ENCODE data around the gene SLC9A1. TPM values are rescaled to one million over a fixed set of nuclear protein-coding genes. Genes with fewer than 3 reads are reported as not detected.
"Not testable (repeated sequence)": the region's sequence is repeated elsewhere in the genome, so short reads cannot be mapped to it uniquely, and the experiment has no call there.

The SLC9A1 gene
- total and polyA plus RNA-seq, 11 donors, result 9.4 to 44.9 (median 20.6) TPM

DNA sequence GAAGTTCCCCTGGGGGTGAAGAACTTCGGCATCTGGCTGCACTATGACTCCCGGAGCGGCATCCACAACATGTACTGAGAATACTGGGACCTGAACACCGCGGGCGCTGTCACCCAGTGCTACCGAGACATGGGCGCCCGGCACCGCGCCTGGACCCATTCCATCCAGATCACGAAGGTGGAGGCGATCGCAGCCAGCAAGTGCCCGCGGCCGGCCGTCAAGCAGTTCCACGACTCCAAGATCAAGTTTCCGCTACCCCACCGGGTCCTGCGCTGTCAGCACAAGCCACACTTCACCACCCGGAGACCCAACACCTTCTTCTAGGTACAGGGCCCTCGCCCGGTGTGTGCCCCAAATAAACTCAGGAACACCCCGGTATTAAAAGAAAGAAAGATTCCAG lies 22.0 kb upstream of the SLC9A1 start:
- intact Hi-C loops (cut with DNase I), result no loop called here
- Histone ChIP-seq H3K27me3 (no peaks in the 10 kb centered on the region), H3K4me3 (no peak overlapping the region), H3K9me3 (peaks cover 0 to 14% (median 6%) of the 10 kb centered on the region in 12 donors), H3K27ac (no peak overlapping the region), H3K36me3 (no peaks in the 10 kb centered on the region), H3K4me1 (no peaks in the 10 kb centered on the region)
- DNase-seq, result no peak
- ATAC-seq, result no peak
- WGBS, 4 donors, result 90 to 98% (median 94%) methylated on average over 15 to 26 of the region's 26 CpGs
- TF ChIP-seq, protein P1, sequence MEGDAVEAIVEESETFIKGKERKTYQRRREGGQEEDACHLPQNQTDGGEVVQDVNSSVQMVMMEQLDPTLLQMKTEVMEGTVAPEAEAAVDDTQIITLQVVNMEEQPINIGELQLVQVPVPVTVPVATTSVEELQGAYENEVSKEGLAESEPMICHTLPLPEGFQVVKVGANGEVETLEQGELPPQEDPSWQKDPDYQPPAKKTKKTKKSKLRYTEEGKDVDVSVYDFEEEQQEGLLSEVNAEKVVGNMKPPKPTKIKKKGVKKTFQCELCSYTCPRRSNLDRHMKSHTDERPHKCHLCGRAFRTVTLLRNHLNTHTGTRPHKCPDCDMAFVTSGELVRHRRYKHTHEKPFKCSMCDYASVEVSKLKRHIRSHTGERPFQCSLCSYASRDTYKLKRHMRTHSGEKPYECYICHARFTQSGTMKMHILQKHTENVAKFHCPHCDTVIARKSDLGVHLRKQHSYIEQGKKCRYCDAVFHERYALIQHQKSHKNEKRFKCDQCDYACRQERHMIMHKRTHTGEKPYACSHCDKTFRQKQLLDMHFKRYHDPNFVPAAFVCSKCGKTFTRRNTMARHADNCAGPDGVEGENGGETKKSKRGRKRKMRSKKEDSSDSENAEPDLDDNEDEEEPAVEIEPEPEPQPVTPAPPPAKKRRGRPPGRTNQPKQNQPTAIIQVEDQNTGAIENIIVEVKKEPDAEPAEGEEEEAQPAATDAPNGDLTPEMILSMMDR (IDR thresholded peaks at IDR 0.05), result no peak
- TF ChIP-seq POLR2A (IDR thresholded peaks at IDR 0.05), result no peak

DNA sequence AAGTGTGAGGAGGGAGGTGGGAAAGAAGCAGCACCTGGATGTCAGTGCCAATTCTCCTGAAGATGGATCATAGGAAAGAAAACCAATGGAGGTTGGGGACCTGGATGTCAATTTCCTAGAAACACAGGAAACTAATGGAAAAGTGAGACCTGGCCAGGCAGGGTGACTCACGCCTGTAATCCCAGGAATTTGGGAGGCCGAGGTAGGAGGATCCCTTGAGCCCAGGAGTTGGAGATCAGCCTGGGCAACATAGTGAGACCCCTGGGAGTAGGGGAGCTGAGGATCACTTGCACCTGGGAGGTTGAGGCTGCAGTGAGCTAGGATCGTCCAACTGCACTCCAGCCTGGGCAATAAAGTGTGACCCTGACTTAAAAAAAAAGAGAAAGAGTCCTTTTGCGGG lies 21.4 kb upstream of the SLC9A1 start:
- ATAC-seq (no peak), DNase-seq (no peak)
- TF ChIP-seq, protein P1 (IDR thresholded peaks at IDR 0.05), result no peak
- TF ChIP-seq POLR2A (IDR thresholded peaks at IDR 0.05), result no peak
- 82 to 84% (median 83%) methylated on average over 4 of the region's 4 CpGs for WGBS, 4 donors
- H3K9me3 ChIP-seq, result peaks cover 0 to 7% (median 2%) of the 10 kb centered on the region in 12 donors
- intact Hi-C loops (cut with DNase I), result no loop called here
- no peaks in the 10 kb centered on the region for H3K36me3 ChIP-seq
- H3K4me1 ChIP-seq, result no peaks in the 10 kb centered on the region
- H3K27ac ChIP-seq, result no peak overlapping the region
- no peaks in the 10 kb centered on the region for H3K27me3 ChIP-seq
- no peak overlapping the region for H3K4me3 ChIP-seq

DNA sequence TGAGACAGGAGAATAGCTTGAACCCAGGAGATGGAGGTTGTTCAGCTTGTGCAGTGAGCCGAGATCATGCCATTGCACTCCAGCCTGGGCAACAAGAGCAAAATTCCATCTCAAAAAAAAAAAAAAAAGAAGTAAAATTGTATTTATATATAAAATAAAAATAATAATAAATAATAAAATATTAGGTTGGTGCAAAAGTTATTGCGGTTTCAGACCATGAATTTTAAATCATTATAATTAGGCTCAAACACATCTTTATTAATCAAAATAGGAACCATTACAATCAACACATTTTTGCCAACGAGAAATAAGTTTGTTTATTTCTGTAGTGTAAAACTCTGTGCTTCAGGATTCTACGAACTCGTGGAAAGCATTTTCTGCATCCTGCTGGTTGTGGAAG lies 18.1 kb upstream of the SLC9A1 start:
- WGBS, 4 donors, result 76 to 91% (median 85%) methylated on average over 5 of the region's 5 CpGs
- H3K4me3 ChIP-seq; intact Hi-C loops (cut with DNase I); ATAC-seq; H3K36me3 ChIP-seq; H3K9me3 ChIP-seq; H3K4me1 ChIP-seq; H3K27ac ChIP-seq; H3K27me3 ChIP-seq; DNase-seq: not testable (repeated sequence)

DNA sequence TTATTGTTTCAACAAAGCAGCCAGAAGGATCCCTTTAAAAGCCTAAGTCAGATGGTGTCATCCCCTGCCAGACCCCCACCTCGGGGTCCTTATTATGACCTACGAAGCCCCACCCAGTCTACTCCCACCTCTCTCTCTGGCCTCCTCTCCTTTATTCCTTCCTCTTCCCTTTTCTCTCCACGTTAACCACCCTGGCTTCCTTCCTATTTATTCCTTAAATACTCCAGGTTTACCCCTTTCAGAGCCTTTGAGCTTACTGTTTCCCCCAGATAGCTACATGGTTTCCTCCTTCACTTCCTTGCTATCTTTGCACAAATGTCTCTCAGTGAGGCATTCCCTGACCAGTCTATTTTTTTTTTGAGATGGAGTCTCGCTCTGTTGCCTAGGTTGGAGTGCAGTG lies 12.0 kb upstream of the SLC9A1 start:
- Histone ChIP-seq H3K36me3 (no peaks in the 10 kb centered on the region), H3K27ac (no peak overlapping the region), H3K4me3 (no peak overlapping the region), H3K27me3 (no peaks in the 10 kb centered on the region), H3K4me1 (peaks cover 0 to 3% (median 0%) of the 10 kb centered on the region in 12 donors), H3K9me3 (no peaks in the 10 kb centered on the region)
- TF ChIP-seq POLR2A (IDR thresholded peaks at IDR 0.05), result no peak
- TF ChIP-seq, protein P1 (IDR thresholded peaks at IDR 0.05), result no peak
- 55 to 65% (median 56%) methylated on average over 4 of the region's 4 CpGs for WGBS, 4 donors
- ATAC-seq (no peak), DNase-seq (no peak)
- intact Hi-C loops (cut with DNase I), result no loop called here

DNA sequence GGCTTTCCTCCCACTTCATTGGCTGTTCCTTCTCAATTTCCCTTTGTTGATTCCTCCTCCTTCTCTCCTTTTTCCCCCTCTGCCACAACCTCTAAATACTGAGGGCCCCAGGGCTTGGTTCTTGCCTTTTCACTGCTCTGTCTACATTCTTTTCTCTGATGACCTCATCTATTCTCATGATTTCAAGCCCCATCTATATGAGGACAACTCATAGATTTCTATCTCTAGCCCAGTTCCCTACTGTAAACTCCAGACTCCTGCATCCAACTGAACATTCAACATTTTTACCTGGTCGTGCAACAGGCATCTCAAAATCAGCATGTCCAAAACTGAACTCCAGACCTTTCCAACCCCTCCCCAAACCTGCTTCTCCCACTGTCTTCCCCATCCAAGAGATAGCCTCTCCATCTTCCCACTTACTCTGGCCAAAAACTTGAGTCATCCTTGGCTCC lies 11.5 kb upstream of the SLC9A1 start:
- ATAC-seq (no peak), DNase-seq (no peak)
- no peaks in the 10 kb centered on the region for H3K27me3 ChIP-seq
- peaks cover 0 to 8% (median 0%) of the 10 kb centered on the region in 12 donors for H3K4me1 ChIP-seq
- WGBS, 4 donors, result 69 to 85% (median 81%) methylated on average over 1 of the region's 1 CpG
- no peak for TF ChIP-seq POLR2A (IDR thresholded peaks at IDR 0.05)
- H3K27ac ChIP-seq, result no peak overlapping the region
- H3K36me3 ChIP-seq, result no peaks in the 10 kb centered on the region
- no peaks in the 10 kb centered on the region for H3K9me3 ChIP-seq
- intact Hi-C loops (cut with DNase I), result no loop called here
- no peak overlapping the region for H3K4me3 ChIP-seq
